Mesendoderm (in vitro differentiated cells): ENCODE data around the gene MFF.

ENCODE experiments used
- DNase-seq: peaks from one replicate; pipeline ENCODE4 v3.0.0; 2013
- H2AK5ac ChIP-seq: 2 replicates; pipeline ENCODE4 v1.6.1; 2013; ENCODE audit warnings: low read length, inconsistent platforms
- H2BK120ac ChIP-seq: 2 replicates; pipeline ENCODE4 v1.6.1; 2013; ENCODE audit warnings: low read depth, mild to moderate bottlenecking, low read length, moderate library complexity, mixed read lengths
- H2BK15ac ChIP-seq: replicated peaks from 2 replicates; pipeline ENCODE4 v1.6.1; 2013; ENCODE audit warnings: low read depth, mild to moderate bottlenecking, moderate library complexity
- H2BK5ac ChIP-seq: 2 replicates; pipeline ENCODE4 v1.6.1; 2013; ENCODE audit warnings: low read length, inconsistent platforms
- H3K18ac ChIP-seq: 2 replicates; pipeline ENCODE4 v1.6.1; 2013; ENCODE audit warnings: mild to moderate bottlenecking, low read length, mixed read lengths
- H3K23ac ChIP-seq: one replicate; pipeline ENCODE4 v1.6.1; 2013; ENCODE audit warnings: low read length
- H3K27ac ChIP-seq: 2 replicates; pipeline ENCODE4 v1.5.1; 2013; ENCODE audit warnings: low read depth, mild to moderate bottlenecking, inconsistent platforms, low read length, moderate library complexity
- H3K27me3 ChIP-seq: 2 replicates; pipeline ENCODE4 v1.6.1; 2013; ENCODE audit warnings: low read length, control low read depth, mild to moderate bottlenecking, inconsistent platforms; ENCODE audit not compliant: insufficient read depth, poor library complexity
- H3K36me3 ChIP-seq: 2 replicates; pipeline ENCODE4 v1.6.1; 2013; ENCODE audit warnings: low read length, inconsistent platforms; ENCODE audit not compliant: control insufficient read depth, insufficient read depth
- H3K4ac ChIP-seq: one replicate; pipeline ENCODE4 v1.6.1; 2013; ENCODE audit warnings: low read depth, mild to moderate bottlenecking, low read length, moderate library complexity
- H3K4me1 ChIP-seq: 2 replicates; pipeline ENCODE4 v1.6.1; 2013; ENCODE audit warnings: low read depth, low read length, inconsistent platforms; ENCODE audit not compliant: control insufficient read depth
- H3K4me2 ChIP-seq: 2 replicates; pipeline ENCODE4 v1.6.1; 2013; ENCODE audit warnings: low read length
- H3K4me3 ChIP-seq: 2 replicates; pipeline ENCODE4 v1.5.1; 2013; ENCODE audit warnings: mild to moderate bottlenecking, low read length
- H3K56ac ChIP-seq: one replicate; pipeline ENCODE4 v1.6.1; 2013; ENCODE audit warnings: low read length
- H3K79me1 ChIP-seq: 2 replicates; pipeline ENCODE4 v1.6.1; 2013; ENCODE audit warnings: low read length, inconsistent platforms
- H3K79me2 ChIP-seq: 2 replicates; pipeline ENCODE4 v1.6.1; 2013; ENCODE audit warnings: mild to moderate bottlenecking, low read length; ENCODE audit not compliant: control insufficient read depth, insufficient read depth
- H3K9ac ChIP-seq: 2 replicates; pipeline ENCODE4 v1.6.1; 2013; ENCODE audit warnings: low read length, inconsistent platforms
- H4K5ac ChIP-seq: one replicate; pipeline ENCODE4 v1.6.1; 2013; ENCODE audit warnings: low read length
- H4K8ac ChIP-seq: one replicate; pipeline ENCODE4 v1.6.1; 2013; ENCODE audit warnings: low read depth, mild to moderate bottlenecking, control low read depth, low read length, moderate library complexity
- WGBS: extraction: QIAGEN DNeasy Blood & Tissue Kit; methylation state at CpG from one replicate; pipeline ENCODE4 v1.1.7; 2013; ENCODE audit warnings: low lambda C conversion rate, missing lambda C conversion rate; ENCODE audit not compliant: insufficient coverage; ENCODE audit errors: extremely low coverage; 5-methylcytosine and 5-hydroxymethylcytosine counted together

Gene MFF

GRCh38 chr2:227365833-227366232 lies 40.8 kb downstream of the MFF start:
- H3K36me3 ChIP-seq = peaks cover 2% of the 10 kb centered on the region
- H3K27ac ChIP-seq = no peak overlapping the region
- H3K27me3 ChIP-seq = no peaks in the 10 kb centered on the region
- H3K4me1 ChIP-seq = no peaks in the 10 kb centered on the region
- H2AK5ac ChIP-seq = no peak overlapping the region
- no peak overlapping the region for H3K4me2 ChIP-seq
- H4K8ac ChIP-seq = no peak overlapping the region
- no peak for DNase-seq
- H2BK5ac ChIP-seq = no peak overlapping the region
- no peak overlapping the region for H3K23ac ChIP-seq
- H3K9ac ChIP-seq = no peak overlapping the region
- H3K18ac ChIP-seq = no peak overlapping the region
- no peaks in the 10 kb centered on the region for H3K79me1 ChIP-seq
- H2BK15ac ChIP-seq = no peak overlapping the region
- H3K79me2 ChIP-seq = no peaks in the 10 kb centered on the region
- no peak overlapping the region for H4K5ac ChIP-seq
- no CpG with 5 or more reads among the region's 3 CpGs for WGBS
- H3K4ac ChIP-seq = no peak overlapping the region
- no peak overlapping the region for H3K56ac ChIP-seq
- H2BK120ac ChIP-seq = no peak overlapping the region
- H3K4me3 ChIP-seq = no peak overlapping the region

DNA sequence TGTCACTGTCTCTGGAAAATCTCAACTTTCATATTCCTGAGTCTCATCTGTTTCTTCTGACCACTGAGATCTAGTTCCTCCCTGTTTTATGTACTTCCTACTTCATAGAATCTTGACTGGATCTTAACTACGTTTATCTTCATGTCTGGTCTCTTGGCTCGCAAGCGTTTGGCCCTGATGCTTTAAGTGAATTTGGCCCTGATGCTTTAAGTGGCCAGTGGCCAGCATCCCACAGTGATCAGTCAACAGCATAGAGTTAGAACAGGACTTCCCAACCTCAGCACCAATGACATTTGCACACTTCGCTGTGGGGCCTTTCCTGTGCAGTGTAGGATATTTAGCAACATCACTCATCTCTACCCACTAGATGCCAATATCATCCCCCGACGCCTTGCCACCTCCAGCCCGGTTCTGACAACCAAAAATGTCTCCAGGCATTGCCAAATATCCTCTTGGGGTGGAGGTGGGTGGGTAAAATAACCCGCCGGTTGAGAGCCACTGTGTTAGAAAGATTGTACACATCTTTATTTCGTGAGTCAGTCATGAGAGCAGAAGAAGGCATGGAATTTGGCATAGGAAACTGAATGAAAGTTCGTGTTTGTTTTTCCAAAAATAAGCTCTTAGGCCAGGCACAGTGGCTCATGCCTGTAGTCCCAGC lies 41.8 kb downstream of the MFF start:
- no peak overlapping the region for H3K56ac ChIP-seq
- no CpG with 5 or more reads among the region's 11 CpGs for WGBS
- DNase-seq = no peak

DNA sequence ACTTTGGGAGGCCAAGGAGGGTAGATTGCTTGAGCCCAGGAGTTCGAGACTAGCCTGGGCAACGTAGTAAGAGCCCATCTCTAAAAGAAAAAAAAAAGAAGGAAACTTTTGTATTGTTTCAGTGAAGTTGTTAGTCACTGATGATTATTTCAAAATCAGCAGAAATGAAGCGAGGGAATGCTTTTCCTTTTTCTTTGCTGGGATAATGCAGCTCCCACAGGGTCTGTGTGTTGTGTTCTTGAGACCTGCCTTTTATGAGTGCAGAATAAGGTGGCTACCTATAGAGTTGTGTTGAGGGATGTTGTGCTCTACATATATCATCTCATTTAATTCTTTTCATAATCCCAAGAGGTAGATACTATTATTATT lies 42.4 kb downstream of the MFF start:
- Histone ChIP-seq H3K18ac (no peak overlapping the region), H4K8ac (no peak overlapping the region), H3K23ac (no peak overlapping the region), H3K27me3 (no peaks in the 10 kb centered on the region), H3K79me1 (no peaks in the 10 kb centered on the region), H3K9ac (no peak overlapping the region), H3K27ac (no peak overlapping the region), H2BK15ac (no peak overlapping the region), H3K4me2 (no peak overlapping the region), H4K5ac (no peak overlapping the region), H3K4me3 (no peak overlapping the region), H3K4ac (no peak overlapping the region), H2BK120ac (no peak overlapping the region), H3K79me2 (no peaks in the 10 kb centered on the region), H3K4me1 (no peaks in the 10 kb centered on the region), H2BK5ac (no peak overlapping the region), H3K56ac (no peak overlapping the region), H3K36me3 (no peaks in the 10 kb centered on the region), H2AK5ac (no peak overlapping the region)
- DNase-seq = no peak
- no CpG with 5 or more reads among the region's 3 CpGs for WGBS

More for the DNA sequence above, 41.8 kb downstream of the MFF start:
- no peaks in the 10 kb centered on the region for H3K79me1 ChIP-seq
- no peak overlapping the region for H2AK5ac ChIP-seq
- no peak overlapping the region for H3K18ac ChIP-seq
- no peak overlapping the region for H3K4me3 ChIP-seq
- H3K27ac ChIP-seq = no peak overlapping the region
- H2BK15ac ChIP-seq = no peak overlapping the region
- H3K4me2 ChIP-seq = no peak overlapping the region
- H3K36me3 ChIP-seq = no peaks in the 10 kb centered on the region
- no peak overlapping the region for H3K9ac ChIP-seq
- H3K27me3 ChIP-seq = no peaks in the 10 kb centered on the region
- no peaks in the 10 kb centered on the region for H3K4me1 ChIP-seq
- H4K5ac ChIP-seq = no peak overlapping the region
- H2BK120ac ChIP-seq = no peak overlapping the region
- no peak overlapping the region for H3K23ac ChIP-seq
- H3K4ac ChIP-seq = no peak overlapping the region
- no peak overlapping the region for H2BK5ac ChIP-seq
- H4K8ac ChIP-seq = no peak overlapping the region
- H3K79me2 ChIP-seq = no peaks in the 10 kb centered on the region

DNA sequence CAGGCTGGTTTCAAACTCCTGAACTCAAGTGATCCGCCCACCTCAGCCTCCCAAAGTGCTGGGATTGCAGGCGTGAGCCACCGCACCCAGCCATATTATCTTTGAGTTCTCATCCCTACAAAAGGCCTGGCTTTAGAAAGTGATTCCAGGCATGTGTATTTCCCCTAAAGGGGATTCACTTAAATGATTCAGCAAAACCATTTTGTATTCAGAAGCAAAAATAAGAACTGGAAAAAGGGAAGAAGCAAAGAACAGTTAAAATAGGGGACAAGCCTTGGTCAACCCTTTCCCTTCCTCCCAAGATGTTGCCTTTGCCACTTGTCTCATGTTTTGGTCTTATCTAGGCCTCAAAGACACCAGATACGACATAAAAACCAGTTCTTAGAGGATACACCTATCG lies 43.5 kb downstream of the MFF start:
- no peak overlapping the region for H3K4me3 ChIP-seq
- DNase-seq = no peak
- H2BK120ac ChIP-seq = no peak overlapping the region
- no peak overlapping the region for H3K4me2 ChIP-seq
- H4K8ac ChIP-seq = no peak overlapping the region
- no peak overlapping the region for H2BK15ac ChIP-seq
- no peaks in the 10 kb centered on the region for H3K79me1 ChIP-seq
- no peak overlapping the region for H3K23ac ChIP-seq
- H3K18ac ChIP-seq = no peak overlapping the region
- H2AK5ac ChIP-seq = no peak overlapping the region
- H2BK5ac ChIP-seq = no peak overlapping the region
- H3K79me2 ChIP-seq = no peaks in the 10 kb centered on the region
- no CpG with 5 or more reads among the region's 5 CpGs for WGBS
- H3K4ac ChIP-seq = no peak overlapping the region
- H3K4me1 ChIP-seq = no peaks in the 10 kb centered on the region
- H3K36me3 ChIP-seq = no peaks in the 10 kb centered on the region
- no peaks in the 10 kb centered on the region for H3K27me3 ChIP-seq
- H4K5ac ChIP-seq = no peak overlapping the region
- H3K27ac ChIP-seq = no peak overlapping the region
- no peak overlapping the region for H3K56ac ChIP-seq
- H3K9ac ChIP-seq = no peak overlapping the region

GRCh38 chr2:227370092-227370491 lies 45.0 kb downstream of the MFF start:
- Histone ChIP-seq H3K79me2 (no peaks in the 10 kb centered on the region), H4K5ac (no peak overlapping the region), H2BK15ac (no peak overlapping the region), H3K4me2 (no peak overlapping the region), H3K79me1 (no peaks in the 10 kb centered on the region), H2BK120ac (no peak overlapping the region), H3K36me3 (no peaks in the 10 kb centered on the region), H3K18ac (no peak overlapping the region), H3K27me3 (no peaks in the 10 kb centered on the region), H4K8ac (no peak overlapping the region), H2BK5ac (no peak overlapping the region), H3K9ac (no peak overlapping the region), H3K4ac (no peak overlapping the region), H3K23ac (no peak overlapping the region), H3K27ac (no peak overlapping the region), H2AK5ac (no peak overlapping the region), H3K56ac (no peak overlapping the region), H3K4me3 (no peak overlapping the region), H3K4me1 (no peaks in the 10 kb centered on the region)
- no peak for DNase-seq
- WGBS = no CpG with 5 or more reads among the region's 8 CpGs

- Histone ChIP-seq H3K27me3 (no peaks in the 10 kb centered on the region), H2BK5ac (no peak overlapping the region), H4K8ac (no peak overlapping the region), H4K5ac (no peak overlapping the region), H3K9ac (no peak overlapping the region), H3K4me2 (no peak overlapping the region), H3K56ac (no peak overlapping the region), H3K27ac (no peak overlapping the region), H3K18ac (no peak overlapping the region), H3K4ac (no peak overlapping the region), H3K4me1 (no peaks in the 10 kb centered on the region), H2BK15ac (no peak overlapping the region), H2BK120ac (no peak overlapping the region), H3K4me3 (no peak overlapping the region), H2AK5ac (no peak overlapping the region), H3K36me3 (no peaks in the 10 kb centered on the region), H3K79me1 (no peaks in the 10 kb centered on the region), H3K79me2 (no peaks in the 10 kb centered on the region), H3K23ac (no peak overlapping the region)
- WGBS = no CpG with 5 or more reads among the region's 9 CpGs
- DNase-seq = no peak
Observed at GRCh38 chr2:227370791-227371312, 45.8 kb downstream of the MFF start.
